Keratinocyte (primary cell): Measurements from ENCODE around the gene CETN1.

Experiments
- CTCF ChIP-seq, 3 experiments: IDR thresholded peaks in 1 of 3; conservative IDR thresholded peaks in 1 of 3; optimal IDR thresholded peaks in 1 of 3; 2 replicates in 2 of 3; 3 replicates in 1 of 3; pipeline versions ENCODE3 to v1.5.1; 2011; ENCODE audit warnings: low read length in 3 of 3, mild to moderate bottlenecking in 3 of 3, moderate library complexity in 2 of 3, control low read depth in 1 of 3, inconsistent platforms in 1 of 3; ENCODE audit not compliant: insufficient read depth in 2 of 3; ENCODE audit errors: extremely low read depth in 1 of 3
- EZH2 ChIP-seq: IDR thresholded peaks from one replicate; pipeline ENCODE4 v1.6.1; 2012; ENCODE audit warnings: inconsistent platforms, mild to moderate bottlenecking, low read length, moderate library complexity

GRCh38 chr18:596288-596881 lies 16.2 kb downstream of the CETN1 start:
- TF ChIP-seq EZH2 (no peak), CTCF (optimal IDR thresholded peaks at IDR 0.05 in 1 of 3, IDR thresholded peaks at IDR 0.05 in 1 of 3, conservative IDR thresholded peaks at IDR 0.05 in 1 of 3; ENCODE audit: extremely low read depth in 1 of 3, insufficient read depth in 2 of 3, low read length in 3 of 3) (no peak)
